Ecto neural progenitor cell (in vitro differentiated cells): ENCODE data around the gene SNUPN.

ENCODE experiments used
- DNase-seq: peaks from one replicate; pipeline ENCODE4 v3.0.0-alpha.2; 2018; ENCODE audit warnings: low spot score

SNUPN gene

DNA sequence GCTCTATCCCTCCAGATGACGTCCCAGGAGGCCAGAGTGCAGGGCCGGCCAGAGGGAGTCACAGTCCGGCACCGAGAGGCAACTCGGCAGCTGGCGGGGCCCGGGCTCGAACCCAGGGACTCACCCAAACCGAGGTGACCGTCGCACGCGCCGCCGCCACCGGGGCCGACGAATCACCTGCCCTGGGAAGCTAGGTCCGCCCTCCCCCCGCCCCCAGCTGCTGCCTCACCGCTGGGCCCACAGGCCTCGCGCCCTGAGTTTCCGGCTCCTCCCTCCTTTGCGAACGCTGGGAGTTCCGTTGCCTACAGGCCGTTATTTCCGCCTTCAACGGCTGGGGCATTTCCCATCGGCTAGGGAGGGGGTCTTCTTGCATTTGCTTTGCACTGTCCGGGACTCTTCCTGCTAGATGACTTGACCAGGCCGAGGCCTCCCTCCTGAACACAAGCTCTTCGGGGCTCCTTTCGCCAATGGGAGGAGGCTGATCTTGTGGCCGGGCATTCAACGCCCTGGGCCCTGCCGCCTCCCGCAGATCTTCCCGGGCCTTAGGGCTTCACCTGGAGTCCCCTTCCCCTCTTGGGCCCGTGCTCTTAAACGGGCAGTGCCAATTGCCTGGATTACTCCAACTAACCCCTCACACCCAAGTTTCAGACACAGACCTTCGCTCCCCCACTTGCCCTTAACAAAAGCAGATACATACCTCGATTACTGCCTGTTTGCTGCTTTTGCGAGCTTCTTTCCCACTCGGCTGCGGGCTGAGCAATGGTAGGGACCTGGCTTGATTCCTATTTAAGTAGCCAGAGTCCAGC lies at the start of gene SNUPN:
TSS of gene SNUPN (minus strand) at position 184 of the 806 bp plus-strand sequence. CDS start 4,674 bp downstream, outside the sequence.
- DNase-seq = peak; percentile 98

DNA sequence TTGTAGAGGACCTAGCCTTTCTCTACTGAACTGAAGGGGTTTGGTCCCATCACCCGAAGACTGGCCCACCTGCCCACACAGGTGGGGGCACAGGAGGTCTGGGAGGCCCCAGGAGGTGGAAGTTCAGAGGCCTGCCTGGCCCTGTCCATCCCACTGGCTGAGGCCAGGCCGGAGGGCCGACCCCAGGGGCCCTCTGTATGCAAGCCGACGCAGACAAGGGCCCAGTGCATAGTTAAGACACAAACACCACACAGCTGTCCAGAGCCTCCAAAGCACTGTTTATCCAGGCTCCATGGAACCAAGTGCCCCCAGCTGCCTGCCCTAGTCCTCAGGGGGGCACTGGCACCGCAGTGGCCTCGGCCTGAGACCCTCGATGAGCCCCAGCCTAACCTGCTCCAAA lies 48.8 kb upstream of the SNUPN start:
- no peak for DNase-seq

DNA sequence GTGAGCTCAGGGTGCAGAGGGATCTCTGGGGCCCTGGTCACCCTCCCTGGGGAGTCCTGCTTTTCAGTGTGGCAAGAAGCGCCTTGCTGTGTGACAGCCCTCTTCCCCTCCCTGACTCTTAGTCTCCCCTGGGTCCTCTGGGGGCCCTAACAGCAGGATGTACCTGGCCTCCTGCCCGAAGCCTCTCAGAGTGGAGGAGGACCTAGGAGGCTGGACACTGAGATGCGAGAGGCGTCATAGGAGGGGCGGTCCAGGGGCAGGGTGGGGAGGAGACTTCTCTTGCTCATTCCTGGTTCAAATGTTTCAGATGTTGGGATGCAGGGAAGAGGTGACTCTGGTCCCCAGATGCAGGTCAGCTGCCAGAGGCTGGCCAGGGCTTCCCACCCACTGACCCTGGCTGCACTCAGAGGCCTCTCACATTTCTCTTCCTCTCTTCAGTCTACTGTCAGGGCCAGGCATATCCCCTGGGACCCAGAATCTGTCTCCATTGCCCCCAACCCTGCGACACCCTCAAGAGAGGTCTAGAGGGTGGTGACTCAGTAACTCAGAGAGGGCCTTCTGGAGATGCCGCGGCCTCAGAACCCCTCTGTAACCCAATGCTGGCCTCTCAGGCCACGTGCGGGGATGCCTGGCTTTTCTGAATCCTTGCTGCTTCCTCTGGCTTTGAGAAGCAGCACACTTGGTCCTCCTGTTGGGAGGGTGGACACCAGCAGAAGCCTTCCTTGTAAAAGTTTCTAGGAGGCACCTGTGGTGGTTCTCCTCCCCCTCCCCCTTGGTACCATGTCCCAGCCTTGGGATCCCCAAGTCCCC lies 48.1 kb upstream of the SNUPN start:
- DNase-seq = no peak

DNA sequence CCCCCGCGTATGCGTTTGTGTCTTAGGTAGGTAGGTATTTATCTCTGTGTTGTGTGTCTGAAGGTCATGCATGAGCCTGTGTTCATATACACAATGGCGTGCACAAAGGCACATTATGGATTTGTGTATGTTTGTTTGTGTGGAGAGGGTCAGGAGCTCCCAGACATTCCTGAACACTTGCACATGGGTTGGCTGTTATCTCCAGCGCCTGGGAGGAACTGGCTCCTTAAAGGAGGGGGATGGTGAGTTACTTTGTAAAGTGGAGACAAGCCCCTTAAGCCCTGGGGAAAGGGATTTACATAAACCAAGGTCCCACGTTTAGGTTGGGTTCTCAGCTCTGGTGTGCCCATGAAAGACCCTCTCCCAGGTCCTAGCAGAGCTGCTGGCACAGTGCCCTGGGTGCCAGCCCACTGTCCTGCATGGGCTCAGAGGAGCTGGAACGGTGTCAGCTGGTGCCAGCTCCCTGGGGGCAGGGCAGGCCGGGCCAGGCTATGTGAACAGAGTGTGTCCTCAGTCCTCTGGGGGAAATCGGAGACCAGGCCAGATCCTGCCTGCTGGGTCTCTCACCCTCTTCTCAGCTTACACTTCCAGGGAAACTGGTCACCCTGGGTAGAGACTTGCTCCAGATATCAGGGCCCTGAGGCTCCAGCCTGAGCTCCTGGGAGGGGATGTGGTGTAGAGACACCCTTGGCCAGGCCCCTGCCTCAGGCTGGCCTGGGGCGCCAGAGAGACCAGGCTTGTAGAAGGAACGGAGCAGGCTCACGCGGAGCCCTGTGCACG lies 47.3 kb upstream of the SNUPN start:
- no peak for DNase-seq

DNA sequence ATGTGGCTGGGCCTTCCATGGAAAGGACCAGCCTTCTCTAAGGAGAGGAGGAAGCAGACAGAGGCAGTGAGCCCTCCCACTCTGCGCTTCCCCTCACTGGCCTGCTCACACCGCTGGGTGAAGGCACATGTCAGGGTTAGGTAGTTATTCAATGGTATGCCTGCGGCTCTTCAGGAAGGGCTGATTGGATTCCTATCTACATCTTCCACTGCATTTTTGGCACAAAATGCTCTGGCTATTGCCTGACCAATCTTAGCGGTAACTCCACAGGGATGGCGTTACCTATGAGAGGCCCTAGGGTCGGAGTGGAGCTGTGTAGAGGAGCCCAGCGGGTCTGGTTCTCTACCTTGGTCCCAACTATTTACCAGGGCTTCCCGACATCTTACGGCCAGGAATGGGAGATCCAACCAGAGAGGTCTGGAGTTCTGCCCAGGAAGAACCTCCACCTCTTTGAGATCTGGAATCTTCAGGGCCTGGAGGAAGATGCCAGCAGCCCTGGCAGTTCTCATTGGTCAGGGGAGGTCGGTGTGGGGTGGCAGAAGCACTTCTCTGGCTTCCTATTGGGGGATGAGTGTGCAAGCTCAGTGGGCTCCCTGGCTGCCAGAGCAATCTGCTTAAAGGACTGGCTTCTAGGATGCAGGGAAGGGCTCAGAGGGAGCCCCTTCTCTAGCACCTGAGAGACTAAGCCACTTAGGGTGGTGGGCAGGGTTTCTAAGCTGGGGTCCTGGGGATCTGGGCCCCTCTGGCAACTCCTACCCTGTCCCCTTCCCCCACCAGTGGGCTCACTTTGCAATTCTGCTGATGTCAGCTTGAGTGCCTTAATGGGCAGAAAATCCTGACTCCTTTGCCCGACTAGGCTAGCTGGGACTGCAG lies 46.4 kb upstream of the SNUPN start:
- DNase-seq = no peak

DNA sequence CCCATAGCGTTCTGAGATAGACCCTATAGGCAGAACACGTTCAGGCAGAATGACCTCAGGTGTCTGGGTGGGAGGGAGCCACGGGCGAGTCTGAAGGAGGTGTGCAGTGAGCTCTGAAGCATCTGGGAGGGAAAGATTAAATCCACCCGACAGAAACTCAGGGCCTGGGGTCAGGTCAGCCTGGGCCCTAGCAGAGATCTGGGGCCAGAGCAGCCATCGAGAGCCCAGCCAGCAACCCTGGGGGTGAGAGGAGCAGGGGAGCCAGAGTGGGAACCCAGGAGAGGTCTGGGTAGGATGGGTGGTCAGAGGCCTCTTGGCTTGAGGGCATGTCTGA lies 44.3 kb upstream of the SNUPN start:
- no peak for DNase-seq

DNA sequence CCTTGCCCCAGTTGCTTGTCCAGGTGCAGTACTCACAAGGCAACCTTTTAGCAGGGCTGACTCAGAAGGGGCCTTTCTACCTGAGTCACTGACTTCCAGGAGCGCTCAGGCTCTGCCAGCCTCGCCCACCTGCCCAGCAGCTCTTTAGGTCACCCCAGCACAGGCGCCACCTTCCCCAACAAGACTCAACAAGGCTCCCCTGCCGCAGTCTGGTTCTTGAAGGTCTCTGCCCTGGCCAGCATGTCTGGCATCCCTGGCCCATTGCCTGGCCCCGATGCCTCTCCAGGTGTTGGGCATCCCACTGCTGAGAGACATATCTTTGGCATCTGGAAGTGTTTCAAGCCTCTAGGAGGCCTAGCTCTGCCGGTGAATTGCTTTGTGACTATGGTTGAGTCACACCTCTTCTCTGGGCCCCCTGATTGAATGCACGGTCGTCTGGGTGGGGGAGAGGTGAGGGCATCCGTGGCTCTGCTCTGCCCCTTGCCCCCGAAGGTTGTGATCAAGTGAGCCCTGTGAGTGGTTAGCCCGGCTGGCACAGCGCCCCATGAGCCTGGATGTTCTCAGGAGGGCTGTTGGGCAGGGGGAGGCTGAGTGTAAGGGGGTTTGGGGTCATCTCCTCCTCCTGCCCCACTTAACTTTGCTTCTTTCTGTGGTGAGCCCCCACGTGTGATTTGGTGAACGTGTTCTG lies 43.8 kb upstream of the SNUPN start:
- no peak for DNase-seq

DNA sequence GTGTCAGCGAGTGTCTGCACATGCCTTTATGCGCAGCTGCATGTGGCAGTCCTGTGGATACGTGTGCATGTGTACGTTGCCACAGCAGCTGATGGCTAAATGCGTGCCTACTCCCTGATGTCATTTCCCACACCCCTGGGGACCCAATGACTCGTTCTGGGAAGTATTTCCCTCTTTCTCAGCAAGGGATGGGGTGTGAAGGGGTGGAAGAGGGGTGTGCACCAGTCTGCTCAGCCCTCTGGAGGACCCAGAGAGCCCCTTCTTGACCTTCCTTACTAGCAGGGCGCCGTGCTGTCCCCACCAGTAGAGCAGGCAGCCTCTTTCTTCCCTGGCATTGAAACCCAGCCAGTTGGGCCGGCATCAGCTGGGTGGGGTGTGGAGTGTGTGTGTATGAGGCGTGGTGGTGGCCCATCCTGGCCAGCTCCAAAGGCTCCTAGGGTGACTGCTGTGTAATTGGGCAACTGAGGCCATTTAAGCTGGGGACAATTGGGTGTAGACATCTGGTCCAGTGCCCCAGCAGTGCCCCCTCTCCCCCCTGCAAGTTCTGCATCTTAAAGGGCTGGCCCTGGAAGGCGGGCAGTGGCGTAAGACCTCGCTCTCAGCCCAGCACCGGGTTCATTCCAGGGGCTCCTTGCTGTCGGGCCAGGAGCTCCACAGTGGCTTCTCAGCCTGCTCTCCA lies 41.4 kb upstream of the SNUPN start:
- no peak for DNase-seq

DNA sequence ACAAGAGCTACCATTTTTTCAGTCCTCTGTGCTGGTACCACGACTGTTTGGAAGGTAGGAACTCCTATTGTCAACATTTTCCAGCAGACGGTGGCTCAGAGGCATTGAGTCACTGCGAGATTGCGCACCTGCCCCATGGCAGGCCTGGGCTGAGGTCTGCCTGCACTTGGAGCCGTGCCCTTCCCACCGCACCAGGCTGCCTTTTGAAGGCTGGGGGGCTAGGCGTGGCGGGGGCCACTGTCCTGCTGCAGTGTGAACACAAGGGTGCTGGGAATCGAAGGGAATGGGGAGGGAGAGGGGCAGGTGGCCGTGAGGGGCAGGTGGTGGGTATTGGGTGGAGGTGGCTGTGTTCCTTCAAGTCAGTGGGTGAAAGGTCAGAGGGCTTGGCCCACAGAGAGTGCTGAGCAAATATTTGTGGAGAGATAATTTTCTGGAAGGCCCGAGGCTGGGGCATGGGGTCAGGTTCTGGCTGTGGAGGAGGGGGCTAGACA lies 38.5 kb upstream of the SNUPN start:
- no peak for DNase-seq

DNA sequence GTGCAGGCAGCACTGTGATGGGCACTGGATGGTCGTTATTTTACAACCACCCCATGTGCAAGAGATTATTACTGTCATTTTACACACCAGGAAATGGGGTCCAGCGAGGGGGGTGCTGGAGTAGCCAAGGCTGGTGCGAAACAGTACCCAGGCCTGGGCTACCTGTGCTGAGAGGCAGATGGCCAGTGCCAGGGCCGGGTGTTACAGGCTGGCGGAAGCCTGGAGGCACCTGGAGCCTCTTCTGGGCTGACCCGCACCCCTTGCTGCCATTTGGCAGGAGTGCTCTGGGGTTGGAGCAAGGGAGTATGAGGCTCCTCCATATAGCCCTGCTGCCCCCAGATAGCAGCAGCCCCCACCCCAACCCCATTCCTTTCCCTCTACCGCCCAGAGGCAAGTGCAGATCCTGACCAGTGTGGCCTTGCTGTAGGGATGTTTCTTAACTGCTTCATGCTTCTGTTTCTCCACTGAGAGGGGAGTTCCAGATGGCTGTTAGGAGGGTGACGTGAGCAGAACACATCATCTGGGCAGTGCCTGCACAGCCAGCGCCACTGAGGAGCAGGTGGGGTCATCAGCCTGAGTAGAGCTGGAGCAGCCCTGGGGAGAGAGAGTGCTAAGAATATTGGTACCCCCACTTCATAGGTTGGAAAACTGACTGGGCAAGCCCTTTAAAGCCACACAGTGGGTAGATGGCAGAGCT lies 37.4 kb upstream of the SNUPN start:
- DNase-seq = no peak

DNA sequence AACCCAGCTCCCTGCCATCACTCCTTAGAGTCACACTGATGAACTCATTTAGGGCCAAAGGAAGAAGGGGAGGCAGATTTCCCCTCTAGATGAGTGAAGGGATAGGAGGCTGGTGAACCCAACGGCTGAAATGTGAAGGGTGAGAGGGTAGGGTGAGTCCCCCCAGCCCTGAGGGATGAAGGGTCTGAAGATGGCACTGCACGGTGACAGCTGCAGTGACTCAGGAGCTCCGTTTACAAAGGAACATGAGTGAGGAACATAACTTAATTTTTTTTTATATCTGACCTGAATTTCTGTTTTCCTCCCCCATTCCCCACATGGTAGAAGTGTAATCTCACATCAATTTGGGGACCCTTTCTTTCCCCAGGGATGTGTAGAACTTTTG lies 36.2 kb upstream of the SNUPN start:
- no peak for DNase-seq

DNA sequence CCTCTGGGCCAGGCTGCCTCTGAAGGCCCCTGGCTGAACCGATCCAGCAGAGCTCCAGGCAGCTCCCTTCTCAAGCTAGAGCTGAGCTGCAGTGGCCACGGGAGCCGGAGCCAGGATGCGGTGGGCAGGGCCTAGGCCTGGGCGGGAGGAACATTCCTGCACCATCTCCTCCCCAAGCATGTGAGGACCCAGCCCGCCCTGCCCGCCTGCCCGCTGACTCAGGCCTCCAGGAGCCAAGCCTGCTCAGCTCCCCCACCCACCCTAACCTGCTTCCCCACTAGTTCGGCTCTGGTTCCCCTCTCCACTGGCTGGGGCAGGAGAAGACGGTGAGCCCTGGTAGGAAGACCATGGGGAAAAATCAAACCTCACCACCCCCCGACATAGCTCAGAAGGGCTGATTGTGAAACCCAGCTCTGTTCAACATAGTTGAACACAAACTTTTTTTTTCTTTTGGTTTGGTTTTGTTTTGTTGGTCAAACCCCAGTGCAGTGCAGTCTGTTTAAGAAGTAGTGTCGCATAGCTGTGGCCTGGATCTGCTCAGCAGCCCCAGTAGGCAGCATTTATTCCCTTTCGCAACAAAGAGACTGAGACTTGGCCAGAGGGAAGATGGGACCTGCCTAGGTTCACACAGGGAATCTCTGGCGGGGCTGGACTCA lies 35.7 kb upstream of the SNUPN start:
- peak; percentile 60 for DNase-seq

DNA sequence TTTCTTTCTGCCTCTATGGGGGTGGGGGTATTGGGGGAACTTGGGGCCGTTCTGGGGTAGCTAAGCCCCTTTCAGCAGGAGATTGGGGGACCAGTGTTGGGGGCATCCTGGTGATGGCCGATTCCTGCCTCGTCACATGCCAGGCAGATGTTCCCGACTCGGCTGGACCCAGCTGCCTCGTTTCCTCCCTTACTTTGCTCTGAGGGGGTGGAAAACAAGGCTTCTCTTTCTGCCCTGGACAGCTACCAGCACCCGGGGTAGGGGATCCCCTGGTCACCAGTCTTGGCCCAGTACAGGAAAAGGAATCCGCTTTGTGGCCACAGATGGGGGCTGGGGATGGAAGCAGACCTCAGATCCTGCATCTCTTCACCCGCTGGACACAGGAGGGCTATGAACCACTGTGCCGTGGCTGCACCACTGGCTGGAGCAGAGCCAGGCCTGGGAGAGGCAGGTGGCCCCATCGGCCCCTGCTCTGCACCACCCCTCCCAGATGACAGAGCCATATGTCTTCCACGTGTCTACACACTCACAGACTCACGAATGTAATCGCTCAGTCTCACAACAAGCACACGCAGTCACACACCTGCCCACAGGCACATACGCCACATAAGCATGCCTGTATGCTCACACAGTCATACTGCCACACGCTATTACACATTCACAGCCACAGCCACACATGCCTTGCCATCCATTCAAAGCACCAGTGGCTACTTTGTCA lies 34.6 kb upstream of the SNUPN start:
- no peak for DNase-seq

DNA sequence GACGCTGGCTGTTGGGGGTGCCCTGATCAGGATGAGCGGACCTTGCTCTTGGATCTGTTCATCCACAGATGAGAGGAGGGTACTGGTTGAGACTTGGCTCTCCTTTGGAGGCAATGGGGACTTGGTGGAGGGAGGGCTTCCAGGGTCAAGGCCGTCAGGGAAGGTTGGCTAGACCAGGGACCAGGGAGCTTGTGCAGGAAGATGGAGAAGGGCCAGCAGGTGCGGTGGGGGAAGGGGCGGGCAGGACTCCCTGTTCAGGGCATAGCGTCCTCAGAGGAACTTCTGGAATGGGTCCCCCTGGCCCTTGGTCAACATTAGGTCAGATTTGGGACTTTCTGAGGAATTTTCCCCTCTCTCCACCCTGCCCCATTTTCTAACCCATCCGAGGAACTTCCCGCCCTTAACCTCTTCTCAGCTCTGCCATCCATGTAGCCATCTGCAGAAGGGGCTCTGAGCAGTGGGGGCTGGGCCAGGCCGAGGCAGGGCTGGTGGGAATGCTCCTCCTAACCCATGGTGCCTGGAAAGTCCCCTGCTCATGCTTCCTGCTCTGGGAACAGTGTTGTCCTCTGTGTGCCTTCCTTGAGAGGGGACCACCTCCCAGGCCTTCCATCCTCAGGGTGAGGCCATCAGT lies 33.7 kb upstream of the SNUPN start:
- DNase-seq = no peak

DNA sequence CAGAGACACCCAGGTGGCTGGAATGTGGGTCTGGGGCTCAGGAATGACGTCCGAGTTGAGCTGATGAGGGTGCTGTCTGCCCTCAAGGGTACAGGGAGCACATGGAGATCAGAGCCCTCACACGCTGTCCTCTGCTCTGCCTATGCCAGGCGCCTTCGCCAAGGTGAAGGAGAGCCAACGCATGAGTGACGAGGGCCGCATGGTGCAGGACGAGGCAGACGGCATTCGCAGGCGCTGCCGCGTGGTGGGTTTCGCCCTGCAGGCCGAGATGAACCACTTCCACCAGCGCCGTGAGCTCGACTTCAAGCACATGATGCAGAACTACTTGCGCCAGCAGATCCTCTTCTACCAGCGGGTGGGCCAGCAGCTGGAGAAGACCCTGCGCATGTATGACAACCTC lies 31.3 kb upstream of the SNUPN start:
- DNase-seq = no peak

DNA sequence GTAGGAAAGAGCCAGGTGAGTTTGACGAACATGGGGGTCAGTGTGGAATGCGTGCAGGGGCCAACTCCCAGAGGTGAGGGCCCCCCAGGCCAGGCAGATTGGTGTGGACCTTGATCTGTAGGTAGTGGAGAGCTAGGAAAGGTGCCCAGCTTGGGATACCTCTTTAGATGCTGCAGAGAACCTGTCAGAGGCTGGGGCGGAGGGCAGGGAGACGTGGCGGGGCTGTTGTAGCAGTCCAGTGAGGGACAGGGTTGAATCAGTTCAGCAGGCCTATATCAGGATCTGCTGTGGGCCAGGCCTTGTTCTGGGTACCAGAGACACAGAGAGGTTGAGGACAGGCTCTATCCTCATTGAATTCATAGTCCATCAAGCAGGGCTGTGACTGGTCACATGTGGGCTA lies 30.8 kb upstream of the SNUPN start:
- no peak for DNase-seq

DNA sequence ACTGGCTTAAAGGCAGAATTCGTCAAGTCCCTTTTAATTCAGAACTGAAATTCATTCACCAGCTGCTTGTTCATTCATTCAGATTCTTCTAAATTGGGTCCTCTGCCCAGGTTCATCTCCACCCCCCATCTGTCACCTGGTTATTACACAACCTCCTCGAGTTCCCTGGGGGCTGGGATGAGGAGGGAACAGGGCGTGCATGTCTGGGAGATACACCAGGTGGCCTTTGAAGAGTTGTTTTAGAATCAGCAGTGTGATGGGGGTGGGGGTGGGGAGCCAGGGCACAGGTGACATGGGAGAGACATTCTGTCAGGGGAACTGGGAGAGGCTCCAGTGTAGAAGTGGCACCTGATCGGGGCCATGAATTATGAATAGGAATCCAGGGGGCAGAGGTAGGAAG lies 30.4 kb upstream of the SNUPN start:
- no peak for DNase-seq
